CD4-positive, alpha-beta T cell treated with Interleukin-6 for 4 hours (primary cell): ENCODE data around the gene GAPDH.

ENCODE experiments used
- DNase-seq: peaks from one replicate; pipeline ENCODE4 v3.0.0-alpha.2; 2020; ENCODE audit warnings: mixed read lengths

GAPDH gene

DNA sequence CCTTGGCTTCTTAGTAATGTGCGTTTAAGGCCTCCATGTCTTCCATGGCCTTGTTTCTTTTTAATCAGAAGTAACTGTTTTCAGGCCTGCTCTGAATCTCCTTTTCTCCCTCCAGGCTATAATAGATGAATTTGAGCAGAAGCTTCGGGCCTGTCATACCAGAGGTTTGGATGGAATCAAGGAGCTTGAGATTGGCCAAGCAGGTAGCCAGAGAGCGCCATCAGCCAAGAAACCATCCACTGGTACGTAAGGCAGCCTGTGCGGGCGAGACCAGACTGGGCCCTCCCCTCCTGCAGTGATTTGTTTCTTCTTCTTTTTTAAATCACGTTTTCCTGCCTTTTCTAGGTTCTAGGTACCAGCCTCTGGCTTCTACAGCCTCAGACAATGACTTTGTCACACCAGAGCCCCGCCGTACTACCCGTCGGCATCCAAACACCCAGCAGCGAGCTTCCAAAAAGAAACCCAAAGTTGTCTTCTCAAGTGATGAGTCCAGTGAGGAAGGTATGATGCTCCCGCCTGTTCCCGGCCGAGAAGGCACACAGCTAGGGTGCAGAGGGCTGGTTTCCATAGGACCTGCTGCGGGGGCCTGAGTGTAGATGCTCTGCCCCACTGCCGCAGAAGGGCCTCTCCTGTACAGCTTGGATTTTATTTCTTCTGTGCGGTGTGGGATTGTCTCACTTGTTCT lies 3.6 kb upstream of the GAPDH start:
- no peak for DNase-seq

DNA sequence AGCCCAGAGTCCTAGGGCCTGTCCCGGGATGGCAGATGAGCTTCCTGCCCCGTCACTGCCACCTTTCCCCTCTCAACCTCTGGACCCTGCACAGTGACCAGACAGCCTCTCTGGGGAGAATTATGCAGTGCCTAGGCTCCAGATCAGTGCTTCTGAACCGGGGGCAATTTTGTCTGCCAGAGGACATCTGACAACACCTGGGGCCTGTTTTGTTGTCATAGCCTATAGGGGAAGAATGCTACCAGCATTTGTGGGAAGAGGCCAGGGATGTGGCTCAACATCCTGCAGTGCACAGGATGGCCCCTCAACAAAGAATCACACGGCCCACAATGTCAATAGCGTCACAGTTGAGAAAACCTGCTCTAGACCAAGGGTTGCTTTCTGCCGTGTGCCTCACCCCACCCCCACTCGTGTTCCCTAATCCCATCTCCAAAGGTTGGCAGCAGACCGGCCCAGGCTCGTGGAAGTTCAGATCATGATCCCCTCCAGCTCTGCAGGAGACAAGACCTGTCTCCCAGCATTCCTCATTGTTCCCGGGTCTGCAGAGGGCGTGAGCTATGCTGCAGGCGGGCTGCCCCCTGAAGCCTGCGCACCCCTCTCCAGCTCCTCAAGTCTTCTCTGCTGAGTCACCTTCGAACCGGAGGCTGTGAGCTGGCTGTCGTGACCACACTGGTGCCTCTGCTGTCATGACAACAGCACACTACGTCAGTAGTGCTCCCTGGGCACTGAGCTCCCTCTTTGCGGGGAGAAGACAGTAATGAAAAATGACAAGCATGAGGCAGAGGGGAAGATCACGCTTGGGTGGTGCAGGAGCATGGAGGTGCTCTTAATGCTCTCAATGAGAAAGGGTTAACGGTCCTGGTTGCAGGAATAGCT lies 2.0 kb upstream of the GAPDH start:
- DNase-seq, result peak; percentile 88

DNA sequence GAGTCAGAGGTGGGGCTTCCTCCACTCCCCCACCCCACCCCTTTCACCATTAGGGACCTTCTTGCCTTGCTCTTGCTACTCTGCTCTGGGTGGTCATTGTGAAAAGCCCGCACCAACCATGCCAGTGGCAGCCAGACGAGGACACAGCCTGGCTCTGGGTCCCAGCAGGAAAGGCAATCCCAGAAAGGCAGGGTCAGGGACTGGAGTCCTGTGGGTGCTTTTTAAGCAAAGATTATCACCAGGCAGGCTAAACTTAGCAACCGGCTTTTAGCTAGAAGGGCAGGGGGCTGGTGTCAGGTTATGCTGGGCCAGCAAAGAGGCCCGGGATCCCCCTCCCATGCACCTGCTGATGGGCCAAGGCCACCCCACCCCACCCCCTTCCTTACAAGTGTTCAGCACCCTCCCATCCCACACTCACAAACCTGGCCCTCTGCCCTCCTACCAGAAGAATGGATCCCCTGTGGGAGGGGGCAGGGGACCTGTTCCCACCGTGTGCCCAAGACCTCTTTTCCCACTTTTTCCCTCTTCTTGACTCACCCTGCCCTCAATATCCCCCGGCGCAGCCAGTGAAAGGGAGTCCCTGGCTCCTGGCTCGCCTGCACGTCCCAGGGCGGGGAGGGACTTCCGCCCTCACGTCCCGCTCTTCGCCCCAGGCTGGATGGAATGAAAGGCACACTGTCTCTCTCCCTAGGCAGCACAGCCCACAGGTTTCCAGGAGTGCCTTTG lies 1.2 kb upstream of the GAPDH start:
- DNase-seq, result peak; percentile 20

DNA sequence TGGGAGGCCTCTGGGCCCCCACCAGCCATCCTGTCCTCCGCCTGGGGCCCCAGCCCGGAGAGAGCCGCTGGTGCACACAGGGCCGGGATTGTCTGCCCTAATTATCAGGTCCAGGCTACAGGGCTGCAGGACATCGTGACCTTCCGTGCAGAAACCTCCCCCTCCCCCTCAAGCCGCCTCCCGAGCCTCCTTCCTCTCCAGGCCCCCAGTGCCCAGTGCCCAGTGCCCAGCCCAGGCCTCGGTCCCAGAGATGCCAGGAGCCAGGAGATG lies 729 bp upstream of the GAPDH start:
- no peak for DNase-seq

DNA sequence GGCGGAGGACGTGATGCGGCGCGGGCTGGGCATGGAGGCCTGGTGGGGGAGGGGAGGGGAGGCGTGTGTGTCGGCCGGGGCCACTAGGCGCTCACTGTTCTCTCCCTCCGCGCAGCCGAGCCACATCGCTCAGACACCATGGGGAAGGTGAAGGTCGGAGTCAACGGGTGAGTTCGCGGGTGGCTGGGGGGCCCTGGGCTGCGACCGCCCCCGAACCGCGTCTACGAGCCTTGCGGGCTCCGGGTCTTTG lies 303 bp downstream of the GAPDH start:
- no peak for DNase-seq

DNA sequence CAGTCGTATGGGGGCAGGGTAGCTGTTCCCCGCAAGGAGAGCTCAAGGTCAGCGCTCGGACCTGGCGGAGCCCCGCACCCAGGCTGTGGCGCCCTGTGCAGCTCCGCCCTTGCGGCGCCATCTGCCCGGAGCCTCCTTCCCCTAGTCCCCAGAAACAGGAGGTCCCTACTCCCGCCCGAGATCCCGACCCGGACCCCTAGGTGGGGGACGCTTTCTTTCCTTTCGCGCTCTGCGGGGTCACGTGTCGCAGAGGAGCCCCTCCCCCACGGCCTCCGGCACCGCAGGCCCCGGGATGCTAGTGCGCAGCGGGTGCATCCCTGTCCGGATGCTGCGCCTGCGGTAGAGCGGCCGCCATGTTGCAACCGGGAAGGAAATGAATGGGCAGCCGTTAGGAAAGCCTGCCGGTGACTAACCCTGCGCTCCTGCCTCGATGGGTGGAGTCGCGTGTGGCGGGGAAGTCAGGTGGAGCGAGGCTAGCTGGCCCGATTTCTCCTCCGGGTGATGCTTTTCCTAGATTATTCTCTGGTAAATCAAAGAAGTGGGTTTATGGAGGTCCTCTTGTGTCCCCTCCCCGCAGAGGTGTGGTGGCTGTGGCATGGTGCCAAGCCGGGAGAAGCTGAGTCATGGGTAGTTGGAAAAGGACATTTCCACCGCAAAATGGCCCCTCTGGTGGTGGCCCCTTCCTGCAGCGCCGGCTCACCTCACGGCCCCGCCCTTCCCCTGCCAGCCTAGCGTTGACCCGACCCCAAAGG lies 804 bp downstream of the GAPDH start:
- DNase-seq, result peak; percentile 86

DNA sequence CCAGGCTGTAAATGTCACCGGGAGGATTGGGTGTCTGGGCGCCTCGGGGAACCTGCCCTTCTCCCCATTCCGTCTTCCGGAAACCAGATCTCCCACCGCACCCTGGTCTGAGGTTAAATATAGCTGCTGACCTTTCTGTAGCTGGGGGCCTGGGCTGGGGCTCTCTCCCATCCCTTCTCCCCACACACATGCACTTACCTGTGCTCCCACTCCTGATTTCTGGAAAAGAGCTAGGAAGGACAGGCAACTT lies 1.3 kb downstream of the GAPDH start:
- no peak for DNase-seq

DNA sequence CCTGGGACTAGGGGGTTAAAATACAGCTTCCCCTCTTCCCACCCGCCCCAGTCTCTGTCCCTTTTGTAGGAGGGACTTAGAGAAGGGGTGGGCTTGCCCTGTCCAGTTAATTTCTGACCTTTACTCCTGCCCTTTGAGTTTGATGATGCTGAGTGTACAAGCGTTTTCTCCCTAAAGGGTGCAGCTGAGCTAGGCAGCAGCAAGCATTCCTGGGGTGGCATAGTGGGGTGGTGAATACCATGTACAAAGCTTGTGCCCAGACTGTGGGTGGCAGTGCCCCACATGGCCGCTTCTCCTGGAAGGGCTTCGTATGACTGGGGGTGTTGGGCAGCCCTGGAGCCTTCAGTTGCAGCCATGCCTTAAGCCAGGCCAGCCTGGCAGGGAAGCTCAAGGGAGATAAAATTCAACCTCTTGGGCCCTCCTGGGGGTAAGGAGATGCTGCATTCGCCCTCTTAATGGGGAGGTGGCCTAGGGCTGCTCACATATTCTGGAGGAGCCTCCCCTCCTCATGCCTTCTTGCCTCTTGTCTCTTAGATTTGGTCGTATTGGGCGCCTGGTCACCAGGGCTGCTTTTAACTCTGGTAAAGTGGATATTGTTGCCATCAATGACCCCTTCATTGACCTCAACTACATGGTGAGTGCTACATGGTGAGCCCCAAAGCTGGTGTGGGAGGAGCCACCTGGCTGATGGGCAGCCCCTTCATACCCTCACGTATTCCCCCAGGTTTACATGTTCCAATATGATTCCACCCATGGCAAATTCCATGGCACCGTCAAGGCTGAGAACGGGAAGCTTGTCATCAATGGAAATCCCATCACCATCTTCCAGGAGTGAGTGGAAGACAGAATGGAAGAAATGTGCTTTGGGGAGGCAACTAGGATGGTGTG lies 1.9 kb downstream of the GAPDH start:
- peak; percentile 15 for DNase-seq

DNA sequence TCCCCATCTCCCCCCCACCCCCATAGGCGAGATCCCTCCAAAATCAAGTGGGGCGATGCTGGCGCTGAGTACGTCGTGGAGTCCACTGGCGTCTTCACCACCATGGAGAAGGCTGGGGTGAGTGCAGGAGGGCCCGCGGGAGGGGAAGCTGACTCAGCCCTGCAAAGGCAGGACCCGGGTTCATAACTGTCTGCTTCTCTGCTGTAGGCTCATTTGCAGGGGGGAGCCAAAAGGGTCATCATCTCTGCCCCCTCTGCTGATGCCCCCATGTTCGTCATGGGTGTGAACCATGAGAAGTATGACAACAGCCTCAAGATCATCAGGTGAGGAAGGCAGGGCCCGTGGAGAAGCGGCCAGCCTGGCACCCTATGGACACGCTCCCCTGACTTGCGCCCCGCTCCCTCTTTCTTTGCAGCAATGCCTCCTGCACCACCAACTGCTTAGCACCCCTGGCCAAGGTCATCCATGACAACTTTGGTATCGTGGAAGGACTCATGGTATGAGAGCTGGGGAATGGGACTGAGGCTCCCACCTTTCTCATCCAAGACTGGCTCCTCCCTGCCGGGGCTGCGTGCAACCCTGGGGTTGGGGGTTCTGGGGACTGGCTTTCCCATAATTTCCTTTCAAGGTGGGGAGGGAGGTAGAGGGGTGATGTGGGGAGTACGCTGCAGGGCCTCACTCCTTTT lies 2.7 kb downstream of the GAPDH start:
- peak; percentile 21 for DNase-seq

DNA sequence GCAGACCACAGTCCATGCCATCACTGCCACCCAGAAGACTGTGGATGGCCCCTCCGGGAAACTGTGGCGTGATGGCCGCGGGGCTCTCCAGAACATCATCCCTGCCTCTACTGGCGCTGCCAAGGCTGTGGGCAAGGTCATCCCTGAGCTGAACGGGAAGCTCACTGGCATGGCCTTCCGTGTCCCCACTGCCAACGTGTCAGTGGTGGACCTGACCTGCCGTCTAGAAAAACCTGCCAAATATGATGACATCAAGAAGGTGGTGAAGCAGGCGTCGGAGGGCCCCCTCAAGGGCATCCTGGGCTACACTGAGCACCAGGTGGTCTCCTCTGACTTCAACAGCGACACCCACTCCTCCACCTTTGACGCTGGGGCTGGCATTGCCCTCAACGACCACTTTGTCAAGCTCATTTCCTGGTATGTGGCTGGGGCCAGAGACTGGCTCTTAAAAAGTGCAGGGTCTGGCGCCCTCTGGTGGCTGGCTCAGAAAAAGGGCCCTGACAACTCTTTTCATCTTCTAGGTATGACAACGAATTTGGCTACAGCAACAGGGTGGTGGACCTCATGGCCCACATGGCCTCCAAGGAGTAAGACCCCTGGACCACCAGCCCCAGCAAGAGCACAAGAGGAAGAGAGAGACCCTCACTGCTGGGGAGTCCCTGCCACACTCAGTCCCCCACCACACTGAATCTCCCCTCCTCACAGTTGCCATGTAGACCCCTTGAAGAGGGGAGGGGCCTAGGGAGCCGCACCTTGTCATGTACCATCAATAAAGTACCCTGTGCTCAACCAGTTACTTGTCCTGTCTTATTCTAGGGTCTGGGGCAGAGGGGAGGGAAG lies 3.5 kb downstream of the GAPDH start:
- peak; percentile 90 for DNase-seq

DNA sequence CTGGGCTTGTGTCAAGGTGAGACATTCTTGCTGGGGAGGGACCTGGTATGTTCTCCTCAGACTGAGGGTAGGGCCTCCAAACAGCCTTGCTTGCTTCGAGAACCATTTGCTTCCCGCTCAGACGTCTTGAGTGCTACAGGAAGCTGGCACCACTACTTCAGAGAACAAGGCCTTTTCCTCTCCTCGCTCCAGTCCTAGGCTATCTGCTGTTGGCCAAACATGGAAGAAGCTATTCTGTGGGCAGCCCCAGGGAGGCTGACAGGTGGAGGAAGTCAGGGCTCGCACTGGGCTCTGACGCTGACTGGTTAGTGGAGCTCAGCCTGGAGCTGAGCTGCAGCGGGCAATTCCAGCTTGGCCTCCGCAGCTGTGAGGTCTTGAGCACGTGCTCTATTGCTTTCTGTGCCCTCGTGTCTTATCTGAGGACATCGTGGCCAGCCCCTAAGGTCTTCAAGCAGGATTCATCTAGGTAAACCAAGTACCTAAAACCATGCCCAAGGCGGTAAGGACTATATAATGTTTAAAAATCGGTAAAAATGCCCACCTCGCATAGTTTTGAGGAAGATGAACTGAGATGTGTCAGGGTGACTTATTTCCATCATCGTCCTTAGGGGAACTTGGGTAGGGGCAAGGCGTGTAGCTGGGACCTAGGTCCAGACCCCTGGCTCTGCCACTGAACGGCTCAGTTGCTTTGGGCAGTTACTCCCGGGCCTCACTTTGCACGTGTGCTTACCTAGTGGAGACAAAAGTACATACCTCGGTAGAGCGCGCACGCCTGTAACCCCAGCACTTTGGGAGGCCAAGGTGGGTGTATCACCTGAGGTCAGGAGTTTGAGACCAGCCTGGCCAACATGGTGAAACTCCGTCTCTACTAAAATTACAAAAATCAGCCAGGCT lies 4.3 kb downstream of the GAPDH start:
- no peak for DNase-seq

DNA sequence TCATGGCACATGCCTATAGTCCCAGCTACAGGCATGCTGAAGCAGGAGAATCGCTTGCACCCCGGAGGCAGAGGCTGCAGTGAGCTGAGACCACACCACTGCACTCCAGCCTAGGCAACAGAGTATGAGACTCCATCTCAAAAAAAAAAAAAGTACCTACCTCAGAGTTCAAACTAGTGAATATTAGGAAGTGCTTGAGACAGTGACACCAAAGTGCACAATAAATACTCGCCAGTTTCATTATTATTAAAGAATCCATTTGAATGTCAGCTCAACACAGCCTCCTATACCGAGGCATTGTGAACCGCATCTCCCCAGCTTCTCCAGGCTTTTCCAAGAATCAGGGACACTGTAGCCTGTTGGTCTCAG lies 5.0 kb downstream of the GAPDH start:
- DNase-seq, result no peak

DNA sequence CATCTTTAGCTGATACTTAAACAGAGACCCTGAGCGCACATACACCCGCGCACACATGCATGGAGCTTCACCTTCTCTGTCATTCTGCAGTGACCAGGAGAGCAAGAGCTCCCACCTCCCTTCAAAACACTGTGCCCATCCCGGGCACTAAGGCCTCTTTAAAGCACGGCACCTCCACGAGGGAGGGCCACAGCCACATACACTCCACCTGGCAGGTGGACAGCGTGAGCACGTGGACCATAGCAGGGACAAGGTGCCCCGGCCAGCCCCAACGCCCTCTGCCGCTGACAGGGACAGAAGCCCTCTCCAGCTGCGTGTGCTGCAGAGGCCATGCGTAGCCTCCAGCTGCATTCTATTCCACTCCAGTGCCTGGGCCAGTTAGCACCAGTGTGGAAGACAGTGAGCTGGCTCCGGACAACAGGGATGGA lies 5.4 kb downstream of the GAPDH start:
- DNase-seq, result no peak

DNA sequence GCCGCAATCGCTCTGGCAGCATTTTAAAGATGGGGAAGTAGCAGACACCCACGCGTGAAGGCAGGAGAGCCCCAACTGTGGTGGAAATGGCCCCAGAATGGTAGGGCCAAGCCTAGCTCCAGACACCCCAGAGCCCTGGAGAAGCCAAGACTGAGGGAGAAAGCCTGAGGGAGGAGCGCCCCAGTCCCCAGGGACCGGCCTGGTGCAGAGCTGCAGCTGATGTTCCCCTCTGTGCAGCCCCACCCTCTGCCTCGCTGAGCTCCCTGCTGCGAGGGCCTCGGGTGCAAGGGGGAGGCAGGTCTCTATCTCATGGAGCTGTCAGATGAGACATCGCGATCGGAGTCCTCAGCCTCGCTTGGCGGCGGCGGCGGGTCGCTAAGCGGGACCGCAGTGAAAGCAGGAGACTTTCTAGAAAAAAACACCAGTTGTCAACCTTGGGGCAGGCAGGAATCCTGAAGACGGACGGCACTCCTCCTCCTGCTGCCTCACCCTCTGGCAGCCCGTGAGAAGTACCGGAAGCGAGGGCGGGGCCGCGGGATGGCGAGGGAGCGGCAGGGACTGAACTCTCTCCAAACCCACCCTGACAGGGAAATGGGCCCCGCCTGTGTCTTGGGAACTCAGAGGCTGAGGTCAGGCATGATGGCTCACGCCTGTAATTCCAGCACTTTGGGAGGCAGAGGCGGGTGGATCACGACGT lies 6.0 kb downstream of the GAPDH start:
- DNase-seq, result peak; percentile 66

DNA sequence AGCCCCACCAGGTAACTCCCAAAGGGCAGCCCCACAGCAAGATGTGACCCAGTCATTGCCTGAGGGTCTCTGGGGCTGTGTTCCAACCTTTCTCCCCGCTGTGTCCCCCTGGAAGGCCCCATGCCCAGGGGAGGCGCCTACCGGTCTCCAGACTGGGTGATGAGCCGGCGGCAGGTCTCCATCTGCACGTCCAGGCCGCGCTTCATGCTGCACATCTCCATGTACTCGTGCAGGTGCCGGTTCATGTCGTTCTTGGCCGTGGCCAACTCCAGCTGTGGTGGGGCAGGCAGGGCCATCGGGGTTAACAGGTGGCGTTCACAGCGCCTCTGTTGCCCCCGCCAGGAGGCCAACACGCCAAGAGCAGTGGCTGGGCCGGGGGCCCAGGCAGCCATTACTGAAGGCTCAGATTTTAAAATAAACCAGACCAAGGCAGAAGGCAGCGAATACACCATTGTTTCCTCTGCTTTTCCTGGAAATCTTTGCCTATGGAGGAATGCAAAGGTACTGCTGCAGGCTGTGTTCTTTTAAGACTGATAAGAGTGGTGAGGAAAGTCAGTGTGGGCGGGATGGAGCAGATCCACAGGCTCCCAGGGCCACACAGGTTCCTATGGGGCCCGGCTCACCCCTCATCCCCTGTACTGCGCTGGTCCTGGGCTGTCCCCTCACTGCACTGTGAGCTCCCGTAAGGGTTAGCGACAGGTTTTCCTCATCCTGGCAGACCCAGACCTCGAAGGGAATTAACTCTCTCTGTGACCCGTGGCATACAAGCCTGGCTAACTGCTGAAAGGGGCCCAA lies 7.3 kb downstream of the GAPDH start:
- DNase-seq, result no peak

DNA sequence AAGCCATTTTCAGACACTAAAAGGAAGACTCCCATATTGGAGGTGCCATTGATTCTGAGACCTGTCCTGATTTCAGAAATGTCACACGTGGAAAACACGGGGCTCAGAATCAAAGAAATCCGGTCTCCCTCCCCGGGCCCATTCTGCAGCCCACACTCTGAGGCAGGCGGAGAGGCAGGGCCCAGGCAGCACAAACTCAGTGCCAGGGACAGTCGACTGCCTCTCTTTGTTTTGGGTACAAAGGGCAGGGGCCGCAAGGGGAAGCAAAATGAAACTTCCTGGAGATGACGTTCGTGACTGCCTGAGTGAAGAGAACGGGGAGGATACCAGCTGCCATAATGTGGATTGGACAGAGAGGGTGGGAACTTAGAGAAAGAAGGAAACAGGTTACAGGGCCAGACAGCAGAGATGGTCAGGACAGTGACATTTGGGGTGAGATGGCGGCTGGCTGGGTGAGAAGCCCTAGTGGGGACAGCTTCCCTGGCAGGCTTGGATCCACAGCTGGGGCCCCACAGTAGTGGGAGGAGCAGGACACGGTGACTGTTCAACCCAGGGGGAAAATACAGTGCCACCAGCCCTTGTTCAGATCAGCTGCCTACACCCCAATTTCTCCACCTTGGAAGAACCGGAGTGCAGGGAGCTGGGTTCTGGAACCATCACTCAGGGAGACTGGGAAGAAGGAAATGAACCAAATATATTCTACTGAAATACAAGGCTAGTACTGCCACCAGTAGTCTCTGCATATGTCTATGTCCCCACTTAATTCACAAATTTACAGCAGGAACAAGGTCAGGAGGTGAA lies 8.1 kb downstream of the GAPDH start:
- DNase-seq, result peak; percentile 16

DNA sequence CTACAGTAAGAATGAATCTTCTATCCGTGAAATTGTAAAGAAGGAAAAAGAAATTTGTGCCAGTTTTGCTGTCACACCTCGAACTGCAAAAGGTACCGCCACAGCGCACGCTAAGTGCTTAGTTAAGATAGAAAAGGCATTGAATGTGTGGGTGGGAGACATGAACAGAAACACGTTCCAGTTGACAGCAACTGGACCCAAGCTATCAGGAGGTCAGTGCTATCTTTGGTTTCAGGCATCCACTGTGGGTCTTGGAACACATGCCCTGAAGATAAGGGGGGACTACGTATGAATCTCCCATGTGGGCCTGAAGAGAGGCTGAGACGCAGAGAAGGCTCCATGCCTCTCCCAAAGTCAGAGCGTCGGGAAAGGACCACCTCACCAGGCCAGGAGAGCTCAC lies 11.7 kb downstream of the GAPDH start:
- DNase-seq, result no peak

DNA sequence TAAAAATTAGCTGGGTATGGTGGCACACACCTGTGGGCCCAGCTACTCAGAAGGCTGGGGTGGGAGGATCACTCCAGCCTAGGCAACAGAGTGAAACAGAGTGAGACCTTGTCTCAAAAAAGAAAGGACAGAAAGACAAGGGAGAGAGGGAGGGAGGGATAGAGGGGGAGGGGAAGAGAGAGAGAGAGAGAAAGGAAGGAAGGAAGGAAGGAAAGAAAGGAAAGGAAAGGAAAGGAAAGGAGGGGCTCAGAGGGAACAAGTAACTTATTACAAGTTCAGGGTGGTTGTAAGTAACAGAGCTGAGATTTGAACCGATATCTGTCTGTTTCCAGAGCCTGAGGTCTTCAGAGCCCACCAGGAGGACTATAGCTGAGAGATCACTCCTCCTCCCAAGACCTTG lies 13.2 kb downstream of the GAPDH start:
- DNase-seq, result no peak
